Aorta (tissue), 5 donors: ENCODE data around the gene ZKSCAN5. TPM values are rescaled to one million over a fixed set of nuclear protein-coding genes. Genes with fewer than 3 reads are reported as not detected.
"Not testable (repeated sequence)": the region's sequence is repeated elsewhere in the genome, so short reads cannot be mapped to it uniquely, and the experiment has no call there.

Source experiments
- ATAC-seq: fragments of 200-7000 bp; cut with Tn5 transposase; one replicate; pipeline ENCODE4 v1.9.1; 2022; ENCODE audit warnings: moderate library complexity; ENCODE audit not compliant: low FRiP score
- DNase-seq, 2 donors: peaks; one replicate each; pipeline ENCODE4 v3.0.0-alpha.2; 2020
- H3K27ac ChIP-seq, 2 donors: one replicate each; pipeline ENCODE4 v1.5.1; 2013; ENCODE audit warnings: low read length in 2 of 2, mild to moderate bottlenecking in 2 of 2, moderate library complexity in 2 of 2, control low read depth in 1 of 2, inconsistent platforms in 1 of 2, low read depth in 1 of 2
- H3K27me3 ChIP-seq, 2 donors: one replicate each; pipeline ENCODE4 v1.6.1; 2013; ENCODE audit warnings: control low read depth in 1 of 2, low read length in 1 of 2, mild to moderate bottlenecking in 1 of 2, moderate library complexity in 1 of 2; ENCODE audit not compliant: insufficient read depth in 2 of 2, control insufficient read depth in 1 of 2
- H3K36me3 ChIP-seq, 2 donors: one replicate each; pipeline ENCODE4 v1.6.1; 2013; ENCODE audit warnings: control low read depth in 1 of 2, low read length in 1 of 2, mild to moderate bottlenecking in 1 of 2; ENCODE audit not compliant: insufficient read depth in 2 of 2, control insufficient read depth in 1 of 2
- H3K4me1 ChIP-seq, 2 donors: one replicate each; pipeline ENCODE4 v1.6.1; 2013; ENCODE audit warnings: low read length in 2 of 2, control low read depth in 1 of 2, mild to moderate bottlenecking in 1 of 2, moderate library complexity in 1 of 2; ENCODE audit not compliant: insufficient read depth in 2 of 2, control insufficient read depth in 1 of 2
- H3K4me3 ChIP-seq, 2 donors: one replicate each; pipeline ENCODE4 v1.5.1; 2013; ENCODE audit warnings: low read length in 2 of 2, control low read depth in 1 of 2, mild to moderate bottlenecking in 1 of 2
- H3K9me3 ChIP-seq: one replicate; pipeline ENCODE4 v1.6.1; 2013; ENCODE audit warnings: mild to moderate bottlenecking, low read length; ENCODE audit not compliant: control insufficient read depth
- WGBS, 2 donors: extraction: QIAGEN DNeasy Blood & Tissue Kit; methylation state at CpG; one replicate each; pipeline ENCODE4 v1.1.7; 2013; 5-methylcytosine and 5-hydroxymethylcytosine counted together
- intact Hi-C, 2 donors: fragments of 100-400 bp; cut with DNase I; formaldehyde crosslinking; loops; one replicate each; pipeline versions ENCODE4 v1.14.2 to v1.15.0; 2022
- polyA plus RNA-seq, 2 donors: library from polyadenylated mRNA; stranded (reverse); fragments of 200-250 nt; gene quantifications; one replicate each; pipeline ENCODE4 v1.2.3, GENCODE V29; 2013
- total RNA-seq, 2 donors: library from RNA; stranded (reverse); fragmentation: NEBNext Ultra II Directional; extraction: Animal tissue kit (Norgen Biotek cat#: 25700); gene quantifications; one replicate each; pipeline ENCODE4 v1.2.1, GENCODE V29; 2021
- donor health status: healthy with polysubstance abuse.
- donor health status: Bipolar disorder and iron deficiency.
- donor health status: DM: no; HTN: no; CAD: no.
- donor health status: DM: no; HTN: no; CAD: no.
- donor health status: DM: yes; HTN: yes; CAD: no.

Gene ZKSCAN5
- total and polyA plus RNA-seq, 4 donors: 2.1 to 8.9 (median 5.9) TPM

GRCh38 chr7:99501236-99501635, 3.2 kb upstream of the ZKSCAN5 start:
- not testable (repeated sequence) for ATAC-seq, H3K27ac ChIP-seq, H3K4me3 ChIP-seq

GRCh38 chr7:99504281-99504602, 220 bp upstream of the ZKSCAN5 start:
- no peaks in the 10 kb centered on the region for H3K27me3 ChIP-seq
- peaks cover 0 to 3% of the 10 kb centered on the region in 2 donors for H3K4me1 ChIP-seq
- H3K4me3 ChIP-seq: peak overlapping the region in 1 of 2 donors; percentile 73
- ATAC-seq (peak; percentile 97), DNase-seq (no peak)
- H3K36me3 ChIP-seq: no peaks in the 10 kb centered on the region
- H3K27ac ChIP-seq: peak overlapping the region in 1 of 2 donors; percentile 41
- 9 to 10% methylated on average over 19 of the region's 19 CpGs for WGBS, 2 donors
- intact Hi-C loops: loop anchor here (5.0 kb wide), 1 partner anchor 48 kb away; the partner anchor contains the start of gene FAM200A (in 2 of the 2)
- H3K9me3 ChIP-seq: no peaks in the 10 kb centered on the region

More at GRCh38 chr7:99501236-99501635, 3.2 kb upstream of the ZKSCAN5 start:
- intact Hi-C loops: loop anchor here (5.0 kb wide), 1 partner anchor 51 kb away; the partner anchor contains the start of gene FAM200A (in 2 of the 2)
- not testable (repeated sequence) for H3K36me3 ChIP-seq, H3K9me3 ChIP-seq, H3K4me1 ChIP-seq, H3K27me3 ChIP-seq
- 90 to 93% methylated on average over 12 of the region's 12 CpGs for WGBS, 2 donors
- peak in 1 of 2 donors; percentile 60 for DNase-seq

- intact Hi-C loops: no loop called here
- WGBS, 2 donors: 2% methylated on average over 9 to 11 of the region's 11 CpGs
These were observed 831 bp downstream of the ZKSCAN5 start for GRCh38 chr7:99505324-99505662.

GRCh38 chr7:99514050-99514449, 9.6 kb downstream of the ZKSCAN5 start:
- H3K27ac ChIP-seq: no peak overlapping the region
- H3K27me3 ChIP-seq: no peaks in the 10 kb centered on the region
- WGBS, 2 donors: 92 to 93% methylated on average over 1 of the region's 1 CpG
- H3K4me3 ChIP-seq: no peak overlapping the region
- H3K4me1 ChIP-seq: no peaks in the 10 kb centered on the region
- H3K36me3 ChIP-seq: peaks cover 0 to 2% of the 10 kb centered on the region in 2 donors
- ATAC-seq (no peak), DNase-seq (no peak)
- intact Hi-C loops: no loop called here
- no peaks in the 10 kb centered on the region for H3K9me3 ChIP-seq

More at GRCh38 chr7:99505324-99505662, 831 bp downstream of the ZKSCAN5 start:
- Histone ChIP-seq H3K9me3 (no peaks in the 10 kb centered on the region), H3K4me1 (peaks cover 0 to 3% of the 10 kb centered on the region in 2 donors), H3K36me3 (no peaks in the 10 kb centered on the region), H3K27me3 (no peaks in the 10 kb centered on the region), H3K4me3 (peak overlapping the region; percentile 73 to 84), H3K27ac (peak overlapping the region in 1 of 2 donors; percentile 35)
- ATAC-seq (no peak), DNase-seq (no peak)

GRCh38 chr7:99521399-99521798, 16.9 kb downstream of the ZKSCAN5 start:
- H3K36me3 ChIP-seq: peaks cover 7 to 9% of the 10 kb centered on the region in 2 donors
- H3K27ac ChIP-seq: no peak overlapping the region
- no peaks in the 10 kb centered on the region for H3K9me3 ChIP-seq
- intact Hi-C loops: no loop called here
- H3K4me1 ChIP-seq: no peaks in the 10 kb centered on the region
- H3K4me3 ChIP-seq: no peak overlapping the region
- DNase-seq: peak in 1 of 2 donors; percentile 33
- no peak for ATAC-seq
- WGBS, 2 donors: 93 to 94% methylated on average over 3 of the region's 3 CpGs
- H3K27me3 ChIP-seq: no peaks in the 10 kb centered on the region

GRCh38 chr7:99525713-99526440, 21.4 kb downstream of the ZKSCAN5 start:
- Histone ChIP-seq H3K27ac (no peak overlapping the region), H3K4me3 (no peak overlapping the region), H3K36me3 (peaks cover 7 to 11% of the 10 kb centered on the region in 2 donors), H3K27me3 (no peaks in the 10 kb centered on the region), H3K9me3 (no peaks in the 10 kb centered on the region), H3K4me1 (no peaks in the 10 kb centered on the region)
- no peak for ATAC-seq
- intact Hi-C loops: no loop called here
- peak in 1 of 2 donors; percentile 52 for DNase-seq
- WGBS, 2 donors: 96% methylated on average over 21 of the region's 21 CpGs

- H3K27ac ChIP-seq: no peak overlapping the region
- intact Hi-C loops: no loop called here
- DNase-seq (peak in 1 of 2 donors; percentile 40), ATAC-seq (no peak)
- H3K27me3 ChIP-seq: no peaks in the 10 kb centered on the region
- H3K36me3 ChIP-seq: peaks cover 6 to 9% of the 10 kb centered on the region in 2 donors
- no peak overlapping the region for H3K4me3 ChIP-seq
- WGBS, 2 donors: 98 to 99% methylated on average over 12 of the region's 12 CpGs
- peaks cover 7% of the 10 kb centered on the region for H3K9me3 ChIP-seq
- H3K4me1 ChIP-seq: no peaks in the 10 kb centered on the region
These were observed 26.9 kb downstream of the ZKSCAN5 start for GRCh38 chr7:99531354-99531765.

- H3K4me3 ChIP-seq: no peak overlapping the region
- H3K27me3 ChIP-seq: no peaks in the 10 kb centered on the region
- H3K27ac ChIP-seq: no peak overlapping the region
- no peak for ATAC-seq
- H3K36me3 ChIP-seq: peaks cover 4 to 6% of the 10 kb centered on the region in 2 donors
- H3K4me1 ChIP-seq: no peaks in the 10 kb centered on the region
- DNase-seq: no peak
- peaks cover 7% of the 10 kb centered on the region for H3K9me3 ChIP-seq
- intact Hi-C loops: no loop called here
- 96 to 97% methylated on average over 2 of the region's 2 CpGs for WGBS, 2 donors
These were observed 31.2 kb downstream of the ZKSCAN5 start for GRCh38 chr7:99535667-99536066.

GRCh38 chr7:99539213-99539811, 34.9 kb downstream of the ZKSCAN5 start:
- Histone ChIP-seq H3K36me3 (no peaks in the 10 kb centered on the region), H3K4me1 (no peaks in the 10 kb centered on the region), H3K9me3 (peaks cover 2% of the 10 kb centered on the region), H3K27ac (no peak overlapping the region), H3K4me3 (no peak overlapping the region), H3K27me3 (no peaks in the 10 kb centered on the region)
- 37 to 55% methylated on average over 7 of the region's 7 CpGs for WGBS, 2 donors
- DNase-seq (no peak), ATAC-seq (no peak)
- intact Hi-C loops: no loop called here
